Measurements from ENCODE around the gene KRTAP13-3. TPM values are rescaled to one million over a fixed set of nuclear protein-coding genes. Genes with fewer than 3 reads are reported as not detected.

Gene KRTAP13-3
- not detected for total RNA-seq
- long read RNA-seq, result 0 reads

- H3K9me3 ChIP-seq, result no peaks in the 10 kb centered on the region
- no peak for ATAC-seq
- TF ChIP-seq POLR2A (IDR thresholded peaks at IDR 0.05), result no peak
- TF ChIP-seq, protein P1, sequence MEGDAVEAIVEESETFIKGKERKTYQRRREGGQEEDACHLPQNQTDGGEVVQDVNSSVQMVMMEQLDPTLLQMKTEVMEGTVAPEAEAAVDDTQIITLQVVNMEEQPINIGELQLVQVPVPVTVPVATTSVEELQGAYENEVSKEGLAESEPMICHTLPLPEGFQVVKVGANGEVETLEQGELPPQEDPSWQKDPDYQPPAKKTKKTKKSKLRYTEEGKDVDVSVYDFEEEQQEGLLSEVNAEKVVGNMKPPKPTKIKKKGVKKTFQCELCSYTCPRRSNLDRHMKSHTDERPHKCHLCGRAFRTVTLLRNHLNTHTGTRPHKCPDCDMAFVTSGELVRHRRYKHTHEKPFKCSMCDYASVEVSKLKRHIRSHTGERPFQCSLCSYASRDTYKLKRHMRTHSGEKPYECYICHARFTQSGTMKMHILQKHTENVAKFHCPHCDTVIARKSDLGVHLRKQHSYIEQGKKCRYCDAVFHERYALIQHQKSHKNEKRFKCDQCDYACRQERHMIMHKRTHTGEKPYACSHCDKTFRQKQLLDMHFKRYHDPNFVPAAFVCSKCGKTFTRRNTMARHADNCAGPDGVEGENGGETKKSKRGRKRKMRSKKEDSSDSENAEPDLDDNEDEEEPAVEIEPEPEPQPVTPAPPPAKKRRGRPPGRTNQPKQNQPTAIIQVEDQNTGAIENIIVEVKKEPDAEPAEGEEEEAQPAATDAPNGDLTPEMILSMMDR (IDR thresholded peaks at IDR 0.05), result no peak
Observed at GRCh38 chr21:30425826-30426225, at the start of gene KRTAP13-3. Gene KRTAP13-3, minus strand, starts transcription at chr21:30425926. Its CDS starts 14 bp downstream, at chr21:30425912.

DNA sequence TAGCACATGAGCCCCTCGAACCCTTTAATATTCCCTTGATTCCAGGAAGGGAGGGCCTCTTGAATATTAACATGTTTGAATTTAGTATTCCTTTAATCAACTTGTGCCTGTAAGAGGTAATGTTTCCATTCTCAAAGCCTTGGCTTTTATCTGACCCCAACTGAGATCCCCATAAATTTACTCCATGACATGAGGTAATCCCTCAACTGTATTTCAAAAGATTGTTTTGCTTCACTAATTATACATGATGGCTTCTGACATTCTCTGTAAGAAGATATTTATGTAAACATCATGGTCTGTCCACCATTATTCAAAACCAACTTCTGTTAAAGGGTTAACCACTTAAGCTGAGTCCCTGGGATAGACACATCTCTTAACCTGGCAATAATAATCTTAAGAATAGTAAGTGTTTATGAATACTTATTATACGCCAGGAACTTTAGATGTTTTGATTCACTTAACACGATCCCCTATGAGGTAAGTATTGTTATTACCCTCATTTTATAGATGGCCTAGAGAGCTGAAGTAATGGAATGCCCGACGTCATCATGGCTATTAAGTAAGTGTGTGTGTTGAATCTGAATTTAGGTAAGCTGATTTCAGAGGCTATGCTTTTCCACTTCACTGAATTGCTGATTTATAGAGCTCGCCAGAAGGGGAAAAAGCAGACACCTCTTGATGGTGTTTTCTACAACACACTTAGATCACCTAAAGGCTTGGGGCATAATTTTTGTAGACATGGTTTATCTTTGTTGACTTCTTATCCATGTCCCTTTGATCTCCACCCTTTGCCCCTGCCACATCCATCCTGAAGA, 43.4 kb upstream of the KRTAP13-3 start:
- Histone ChIP-seq H3K27me3 (no peaks in the 10 kb centered on the region), H3K4me1 (no peaks in the 10 kb centered on the region), H3K4me3 (no peak overlapping the region), H3K9me3 (no peaks in the 10 kb centered on the region), H3K27ac (no peak overlapping the region), H3K36me3 (no peaks in the 10 kb centered on the region)
- DNase-seq, result no peak
- TF ChIP-seq, protein P1 (IDR thresholded peaks at IDR 0.05), result no peak
- TF ChIP-seq POLR2A (IDR thresholded peaks at IDR 0.05), result no peak
- ATAC-seq, result no peak
- whole genome bisulfite sequencing (ENCODE audit: insufficient coverage, low coverage, low lambda C conversion rate, missing lambda C conversion rate), result 34% methylated on average over 6 of the region's 6 CpGs
- intact Hi-C loops (cut with DNase I), result no loop called here

More at GRCh38 chr21:30425826-30426225, at the start of gene KRTAP13-3:
- no peak for DNase-seq
- intact Hi-C loops (cut with DNase I), result no loop called here
- H3K27me3 ChIP-seq, result no peaks in the 10 kb centered on the region
- H3K4me1 ChIP-seq, result no peaks in the 10 kb centered on the region
- H3K27ac ChIP-seq, result no peak within 1 kb of the TSS
- H3K36me3 ChIP-seq, result no peaks in the 10 kb centered on the region
- no peak within 1 kb of the TSS for H3K4me3 ChIP-seq
- WGBS (ENCODE audit: insufficient coverage, low coverage, low lambda C conversion rate, missing lambda C conversion rate), result 48% methylated on average over 5 of the region's 5 CpGs

DNA sequence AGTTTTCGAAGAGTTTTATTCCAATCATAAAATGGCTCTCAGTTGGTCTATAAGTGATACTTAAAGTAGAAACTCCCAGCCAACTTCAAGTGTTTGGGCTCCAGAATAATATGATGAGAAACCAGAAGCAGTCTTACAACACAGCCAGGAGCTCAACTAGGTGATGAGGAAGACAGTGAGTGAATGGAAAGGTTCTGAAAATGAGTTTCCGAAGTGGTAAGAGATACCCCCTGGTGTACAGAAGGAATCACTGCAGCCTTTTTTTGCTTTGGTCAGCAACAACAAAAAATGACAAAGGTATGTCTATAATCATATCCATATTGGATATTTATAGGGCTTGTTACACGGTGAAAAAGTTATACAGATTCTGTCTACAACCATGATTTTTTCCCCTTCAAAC, 38.0 kb upstream of the KRTAP13-3 start:
- no peaks in the 10 kb centered on the region for H3K36me3 ChIP-seq
- 34% methylated on average over 3 of the region's 3 CpGs for WGBS (ENCODE audit: insufficient coverage, low coverage, low lambda C conversion rate, missing lambda C conversion rate)
- no peak for TF ChIP-seq POLR2A (IDR thresholded peaks at IDR 0.05)
- TF ChIP-seq, protein P1 (IDR thresholded peaks at IDR 0.05), result peak in 1 of 4 donors; percentile 43
- H3K27me3 ChIP-seq, result no peaks in the 10 kb centered on the region
- intact Hi-C loops (cut with DNase I), result no loop called here
- no peak for ATAC-seq
- DNase-seq, result no peak
- H3K9me3 ChIP-seq, result no peaks in the 10 kb centered on the region
- no peak overlapping the region for H3K27ac ChIP-seq
- no peaks in the 10 kb centered on the region for H3K4me1 ChIP-seq
- H3K4me3 ChIP-seq, result no peak overlapping the region

- no peaks in the 10 kb centered on the region for H3K36me3 ChIP-seq
- 63% methylated on average over 3 of the region's 3 CpGs for WGBS (ENCODE audit: insufficient coverage, low coverage, low lambda C conversion rate, missing lambda C conversion rate)
- DNase-seq (no peak), ATAC-seq (no peak)
- no peaks in the 10 kb centered on the region for H3K9me3 ChIP-seq
- H3K27me3 ChIP-seq, result no peaks in the 10 kb centered on the region
- intact Hi-C loops (cut with DNase I), result no loop called here
- no peak for TF ChIP-seq POLR2A (IDR thresholded peaks at IDR 0.05)
- TF ChIP-seq, protein P1 (IDR thresholded peaks at IDR 0.05), result no peak
- no peaks in the 10 kb centered on the region for H3K4me1 ChIP-seq
- no peak overlapping the region for H3K4me3 ChIP-seq
- H3K27ac ChIP-seq, result no peak overlapping the region
Observed at GRCh38 chr21:30448514-30448913, 22.8 kb upstream of the KRTAP13-3 start.

Data from right lobe of liver (tissue), 6 donors.